LNCaP clone FGC (cell line): ENCODE results near the gene DDRGK1.

Experiments used
- DNase-seq: peaks from one replicate; pipeline ENCODE4 v3.0.0-alpha.2; 2011; ENCODE audit warnings: low read depth
- H3K4me3 ChIP-seq: 2 replicates; pipeline ENCODE4 v1.5.1; 2011; ENCODE audit warnings: mild to moderate bottlenecking, low read depth, low read length, control low read depth
- CTCF ChIP-seq: IDR thresholded peaks from 2 replicates; pipeline ENCODE4 v1.5.1; 2012; ENCODE audit warnings: mild to moderate bottlenecking; ENCODE audit not compliant: control insufficient read depth, insufficient read depth; ENCODE audit errors: extremely low read depth

The DDRGK1 gene

GRCh38 chr20:3203315-3204123 is 963 bp downstream of the DDRGK1 start:
- TF ChIP-seq CTCF: no peak
- no peak for DNase-seq

DNA sequence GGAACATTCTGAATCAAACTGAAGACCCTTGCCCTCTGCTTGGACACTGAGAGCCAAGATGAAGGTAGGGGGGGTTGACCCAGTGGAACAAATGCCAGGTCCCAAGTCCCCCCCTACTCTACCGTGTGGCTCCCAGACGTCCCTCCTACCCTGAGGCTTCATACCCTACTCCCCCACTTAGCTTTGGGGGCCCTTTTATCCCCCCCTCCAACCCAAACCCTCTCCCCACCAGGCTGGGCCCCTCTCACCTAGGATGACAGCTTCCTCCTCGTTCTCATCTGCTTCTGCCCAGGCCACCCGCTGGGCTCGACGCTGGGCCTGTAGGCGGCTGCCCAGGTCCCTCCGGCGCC is 1.5 kb downstream of the DDRGK1 start:
- DNase-seq: no peak
- no peak for TF ChIP-seq CTCF
- peak overlapping the region; percentile 99 for H3K4me3 ChIP-seq

More at GRCh38 chr20:3203315-3204123, 963 bp downstream of the DDRGK1 start:
- peak overlapping the region; percentile 99 for H3K4me3 ChIP-seq

GRCh38 chr20:3199976-3200755 is 4.3 kb downstream of the DDRGK1 start:
- TF ChIP-seq CTCF: no peak
- H3K4me3 ChIP-seq: no peak overlapping the region
- DNase-seq: no peak

GRCh38 chr20:3199206-3199605 is 5.3 kb downstream of the DDRGK1 start:
- no peak for TF ChIP-seq CTCF
- H3K4me3 ChIP-seq: no peak overlapping the region
- DNase-seq: no peak

DNA sequence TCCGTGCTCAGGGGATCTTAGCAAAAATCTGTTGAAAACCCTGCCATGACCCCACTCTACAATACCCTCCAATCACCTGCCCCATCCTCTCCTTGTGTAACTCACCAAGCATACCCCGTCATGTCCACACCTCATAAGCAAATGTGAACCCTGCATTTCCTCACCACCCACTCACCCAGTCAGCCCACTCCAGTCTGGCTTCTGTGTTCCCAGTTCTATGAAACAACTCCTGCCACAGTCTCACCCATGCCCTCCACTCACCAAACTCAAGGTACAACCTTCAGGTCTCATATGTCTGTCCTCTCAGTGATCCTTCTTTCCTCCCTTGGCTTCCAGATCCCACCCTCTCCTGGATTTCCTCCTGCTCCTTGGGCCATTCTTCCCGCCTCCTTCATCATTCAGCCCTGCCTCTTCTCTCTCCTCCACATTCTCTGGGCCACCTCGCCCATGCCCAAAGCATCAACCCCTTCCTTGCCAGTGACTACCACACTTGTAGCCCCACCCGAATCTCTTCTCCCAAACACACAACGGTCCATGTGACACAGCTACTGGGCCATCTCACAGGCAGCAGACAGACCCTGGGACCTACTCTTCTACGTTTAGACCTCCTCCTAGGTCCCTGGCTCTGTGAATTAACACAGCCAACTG is 8.8 kb downstream of the DDRGK1 start:
- DNase-seq: no peak
- H3K4me3 ChIP-seq: no peak overlapping the region
- no peak for TF ChIP-seq CTCF

DNA sequence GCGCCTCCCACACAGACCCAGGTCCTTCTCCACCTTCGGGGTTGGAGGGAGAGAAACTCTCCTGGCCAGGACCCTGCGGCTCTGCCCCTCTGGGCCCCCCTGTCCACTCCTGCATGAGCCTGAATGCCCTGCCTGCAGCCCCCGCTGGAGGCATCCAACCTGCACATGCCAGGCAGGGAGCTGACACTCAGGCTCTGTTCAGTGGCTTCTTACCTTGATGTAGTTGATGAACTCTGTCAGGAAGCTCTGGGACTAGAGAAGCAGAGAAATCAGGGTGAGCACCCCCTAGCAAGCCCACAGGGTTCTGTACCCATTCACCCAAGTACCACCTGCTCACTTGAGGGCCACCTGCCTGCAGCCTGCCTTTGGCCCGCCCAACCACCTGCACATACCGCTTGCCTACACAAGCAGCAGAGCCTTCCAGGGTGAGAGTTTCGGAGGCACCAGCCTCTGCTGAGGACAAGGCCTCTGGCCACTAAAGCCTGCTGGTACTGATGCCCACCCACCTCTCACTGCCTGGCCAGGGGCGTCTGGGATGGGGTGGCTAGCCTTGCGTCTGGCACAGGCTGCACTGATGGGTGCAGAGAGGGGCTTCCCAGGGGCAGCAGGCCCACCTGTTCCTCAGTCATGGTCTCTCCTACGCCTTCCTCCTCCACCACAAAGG is 9.7 kb downstream of the DDRGK1 start:
- no peak for TF ChIP-seq CTCF
- no peak for DNase-seq

More for the DNA sequence above, 9.7 kb downstream of the DDRGK1 start:
- H3K4me3 ChIP-seq: no peak overlapping the region
